DND-41 (cell line): ENCODE measurements around the gene HMG20A.
A peak's percentile ranks its signal among the peaks of the same experiment; 100 is the strongest.

Experiments
- ATAC-seq: fragments of 200-7000 bp; cut with Tn5 transposase; 3 replicates; pipeline ENCODE4 v1.9.1; 2021; ENCODE audit warnings: low read depth; ENCODE audit not compliant: insufficient read depth
- DNase-seq: peaks from one replicate; pipeline ENCODE4 v3.0.0-alpha.2; 2020
- H2AFZ ChIP-seq: 2 replicates; pipeline ENCODE4 v1.6.0; 2012; ENCODE audit warnings: low read depth, low read length
- H3K27ac ChIP-seq: 2 replicates; pipeline ENCODE4 v1.5.1; 2012; ENCODE audit warnings: low read length, inconsistent platforms
- H3K27me3 ChIP-seq: fragments of 200-600 bp; sonication (generic); 2 replicates; pipeline ENCODE4 v1.6.0; 2012; ENCODE audit warnings: low read length, mild to moderate bottlenecking, inconsistent platforms; ENCODE audit not compliant: insufficient read depth, poor library complexity
- H3K36me3 ChIP-seq: 2 replicates; pipeline ENCODE4 v1.5.1; 2012; ENCODE audit warnings: low read length, inconsistent platforms; ENCODE audit not compliant: insufficient read depth
- H3K4me1 ChIP-seq: 2 replicates; pipeline ENCODE4 v1.5.1; 2012; ENCODE audit warnings: mild to moderate bottlenecking, low read length; ENCODE audit not compliant: insufficient read depth
- H3K4me2 ChIP-seq: 2 replicates; pipeline ENCODE4 v1.6.0; 2012; ENCODE audit warnings: mild to moderate bottlenecking, moderate library complexity, low read length, inconsistent platforms; ENCODE audit not compliant: insufficient read depth
- H3K4me3 ChIP-seq, 2 experiments: fragments of 200-600 bp in 1 of 2; shearing (Covaris generic) in 1 of 2; 2 replicates each; pipeline ENCODE4 v1.5.1; 2012 to 2016; ENCODE audit warnings: inconsistent platforms in 2 of 2, low read length in 2 of 2, mild to moderate bottlenecking in 2 of 2, low read depth in 1 of 2, moderate library complexity in 1 of 2
- H3K79me2 ChIP-seq: 2 replicates; pipeline ENCODE4 v1.6.0; 2012; ENCODE audit warnings: low read length, inconsistent platforms; ENCODE audit not compliant: insufficient read depth
- H3K9ac ChIP-seq: 2 replicates; pipeline ENCODE4 v1.6.0; 2012; ENCODE audit warnings: low read depth, mild to moderate bottlenecking, inconsistent platforms, low read length, moderate library complexity
- H3K9me3 ChIP-seq: 2 replicates; pipeline ENCODE4 v1.5.1; 2012; ENCODE audit warnings: low read length, moderate library complexity, mild to moderate bottlenecking, inconsistent platforms; ENCODE audit not compliant: insufficient read depth, severe bottlenecking
- H4K20me1 ChIP-seq: 2 replicates; pipeline ENCODE4 v1.6.0; 2012; ENCODE audit warnings: low read length; ENCODE audit not compliant: insufficient read depth
- CTCF ChIP-seq: IDR thresholded peaks from 2 replicates; pipeline ENCODE4 v1.5.1; 2012; ENCODE audit warnings: borderline replicate concordance, low read length, moderate library complexity, mild to moderate bottlenecking; ENCODE audit not compliant: poor library complexity, severe bottlenecking; ENCODE audit errors: extremely low read depth
- EZH2 ChIP-seq: IDR thresholded peaks from 3 replicates; pipeline ENCODE4 v1.6.1; 2012; ENCODE audit warnings: borderline replicate concordance, low read depth, mild to moderate bottlenecking, moderate library complexity, low read length, inconsistent platforms; ENCODE audit not compliant: severe bottlenecking

Gene HMG20A

GRCh38 chr15:77419836-77420609 is 665 bp upstream of the HMG20A start, which contains the start of gene PEAK1:
TSS of gene PEAK1 (minus strand) at chr15:77420104. CDS start at chr15:77181926, 238,178 bp downstream.
- TF ChIP-seq EZH2 (no peak), CTCF (no peak)
- Histone ChIP-seq H3K36me3 (no peaks in the 10 kb centered on the region; the same call in 1 of the 2 replicates), H3K27me3 (no peaks in the 10 kb centered on the region), H3K4me3 (peak within 1 kb of the TSS; percentile 48 to 81; a peak in 3 of 4 replicates), H3K9me3 (no peaks in the 10 kb centered on the region), H3K9ac (peak within 1 kb of the TSS; percentile 66), H2AFZ (peak within 1 kb of the TSS; percentile 84), H3K4me2 (peak within 1 kb of the TSS; percentile 76), H3K79me2 (peaks cover 83% of the 10 kb centered on the region), H4K20me1 (peaks cover 11% of the 10 kb centered on the region; the same call in 1 of the 2 replicates), H3K4me1 (peaks cover 51% of the 10 kb centered on the region), H3K27ac (peak within 1 kb of the TSS; percentile 94)
- ATAC-seq (peak; percentile 96), DNase-seq (peak; percentile 99)

- peak overlapping the region; percentile 76 for H3K4me2 ChIP-seq
- DNase-seq (peak; percentile 31), ATAC-seq (no peak)
- H3K79me2 ChIP-seq, result peaks cover 84% of the 10 kb centered on the region
- H3K27me3 ChIP-seq, result no peaks in the 10 kb centered on the region
- H4K20me1 ChIP-seq, result peaks cover 14% of the 10 kb centered on the region; the same call in 1 of the 2 replicates
- H3K4me1 ChIP-seq, result peaks cover 44% of the 10 kb centered on the region
- H3K9me3 ChIP-seq, result no peaks in the 10 kb centered on the region
- peak overlapping the region; percentile 94 for H3K27ac ChIP-seq
- H3K4me3 ChIP-seq, result peak overlapping the region; percentile 41 to 81; a peak in 3 of 4 replicates
- H2AFZ ChIP-seq, result peak overlapping the region; percentile 76
- no peak for TF ChIP-seq EZH2
- TF ChIP-seq CTCF, result no peak
- H3K36me3 ChIP-seq, result no peaks in the 10 kb centered on the region; the same call in 1 of the 2 replicates
- peak overlapping the region; percentile 66 for H3K9ac ChIP-seq
Observed at GRCh38 chr15:77421370-77421700, 647 bp downstream of the HMG20A start.

GRCh38 chr15:77425104-77425503 is 4.4 kb downstream of the HMG20A start:
- Histone ChIP-seq H3K36me3 (no peaks in the 10 kb centered on the region), H3K27ac (no peak overlapping the region), H3K27me3 (no peaks in the 10 kb centered on the region), H3K9me3 (no peaks in the 10 kb centered on the region), H3K4me1 (peaks cover 26% of the 10 kb centered on the region), H4K20me1 (peaks cover 7% of the 10 kb centered on the region; the same call in 1 of the 2 replicates), H3K79me2 (peaks cover 86% of the 10 kb centered on the region), H3K4me2 (no peak overlapping the region), H3K4me3 (no peak overlapping the region), H3K9ac (no peak overlapping the region), H2AFZ (no peak overlapping the region)
- DNase-seq (no peak), ATAC-seq (no peak)
- TF ChIP-seq CTCF, result no peak
- no peak for TF ChIP-seq EZH2
